Neural progenitor cell (in vitro differentiated cells): Measurements from ENCODE around the gene KLHL40.

Experiments
- EZH2 ChIP-seq: fragments of 200-600 bp; sonication (generic); IDR thresholded peaks from 2 replicates; pipeline ENCODE4 v1.6.1; 2017; ENCODE audit warnings: antibody characterized with exemption, mild to moderate bottlenecking, moderate library complexity
- EZH2phosphoT487 ChIP-seq: fragments of 200-600 bp; sonication (generic); IDR thresholded peaks from 2 replicates; pipeline ENCODE4 v1.6.1; 2017; ENCODE audit warnings: antibody characterized with exemption

DNA sequence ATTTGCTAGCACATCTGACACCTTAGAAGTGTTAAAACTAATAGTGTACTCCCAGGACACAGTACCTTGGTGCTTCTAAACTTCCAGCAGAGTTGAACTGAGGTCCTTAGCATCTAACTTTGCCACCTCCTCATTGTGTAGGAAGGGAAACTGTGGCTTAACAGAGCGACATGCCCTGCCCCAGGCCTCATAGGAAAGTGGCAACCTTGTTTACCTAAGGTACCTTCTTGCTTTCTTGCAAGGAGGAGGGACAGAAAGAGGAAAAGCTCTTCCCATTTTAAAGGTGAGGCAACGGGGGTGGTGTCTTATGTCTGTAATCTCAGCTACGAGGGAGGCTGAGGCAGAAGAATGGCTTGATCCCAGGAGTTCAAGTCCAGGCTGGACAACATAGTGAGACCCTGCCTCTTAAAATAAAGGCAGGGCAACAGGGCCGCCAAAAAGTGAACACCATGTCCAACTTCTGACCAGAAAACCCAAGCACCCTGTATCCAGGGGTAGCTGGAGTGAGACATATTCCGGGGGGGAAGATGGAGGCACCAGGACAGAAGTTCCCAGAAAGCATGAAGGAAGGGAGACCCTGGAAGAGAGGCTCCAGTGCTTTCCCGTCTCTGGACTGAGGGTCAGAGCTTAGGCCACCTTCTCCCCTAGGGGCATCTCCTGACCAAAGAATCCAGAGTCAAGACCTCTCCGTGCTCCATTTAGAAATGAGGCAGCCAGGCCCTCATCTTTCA is 540 bp upstream of the KLHL40 start:
- TF ChIP-seq EZH2phosphoT487 (no peak), EZH2 (no peak)
